ENCODE results near the gene RAB8A. TPM values are rescaled to one million over a fixed set of nuclear protein-coding genes. Genes with fewer than 3 reads are reported as not detected.

The RAB8A gene
- total and polyA plus RNA-seq, 2 of the 8 experiments (the other 6 are each of a cell fraction or from before 2014, with no cell fraction given): 65.8 to 97.0 TPM

DNA sequence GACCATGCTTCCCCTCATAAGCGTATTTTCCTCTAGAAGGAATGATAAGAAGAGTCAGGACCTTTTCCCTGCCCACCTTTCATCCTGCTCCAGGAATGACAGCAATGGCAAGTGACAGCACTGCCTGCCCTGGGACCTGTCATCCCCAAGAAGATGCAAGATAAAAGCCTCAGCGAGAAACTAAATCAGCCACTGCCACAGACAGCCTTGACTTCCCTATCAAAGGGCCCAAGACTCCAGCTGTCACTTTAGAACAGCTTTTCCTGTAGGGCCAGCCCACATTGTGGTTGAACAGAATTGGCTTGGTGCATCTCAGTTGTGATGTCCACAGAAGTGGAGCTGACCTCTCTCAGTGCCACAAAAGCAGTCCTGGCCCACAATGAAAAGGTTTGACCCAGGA, 1.1 kb downstream of the RAB8A start:
- Histone ChIP-seq H2BK12ac (ENCODE audit: low read depth, low read length) (no peak overlapping the region), H3K4me2 (ENCODE audit: insufficient read depth in 1 of 2, low read depth in 2 of 2, low read length in 2 of 2) (peak overlapping the region; percentile 86 to 97), H3K36me3 (ENCODE audit: control insufficient read depth in 2 of 4, insufficient read depth in 4 of 4, low read length in 3 of 4) (no peaks in the 10 kb centered on the region; a peak in 1 of 8 replicates), H3K4ac (replicated peaks; ENCODE audit: insufficient read length, low read depth, low read length) (no peak overlapping the region), H4K5ac (ENCODE audit: insufficient read length, low read depth, low read length) (no peak overlapping the region), H3K23ac (ENCODE audit: insufficient read length) (no peak overlapping the region), H2BK5ac (ENCODE audit: low read depth, low read length) (no peak overlapping the region), H4K91ac (replicated peaks; ENCODE audit: insufficient read length, low read length) (no peak overlapping the region), H2BK20ac (ENCODE audit: low read length) (no peak overlapping the region), H2AFZ (ENCODE audit: low read length) (no peak overlapping the region), H3K23me2 (ENCODE audit: low read depth, low read length) (peaks cover 4% of the 10 kb centered on the region; the same call in 1 of the 2 replicates), H3K14ac (ENCODE audit: insufficient read length) (no peak overlapping the region), H2BK15ac (ENCODE audit: low read length) (no peak overlapping the region), H4K8ac (ENCODE audit: extremely low read depth, insufficient read depth, low read length) (no peak overlapping the region), H3K27me3 (replicated peaks in 1 of 4; ENCODE audit: control insufficient read depth in 3 of 4, extremely low read depth in 1 of 4, insufficient read depth in 3 of 4, low read length in 3 of 4) (no peaks in the 10 kb centered on the region), H2BK120ac (replicated peaks; ENCODE audit: low read depth, low read length) (no peak overlapping the region), H4K20me1 (replicated peaks in 1 of 2; ENCODE audit: control insufficient read depth in 1 of 2, insufficient read depth in 2 of 2, low read length in 2 of 2) (peaks cover 4 to 16% of the 10 kb centered on the region in 2 experiments), H3K9ac (replicated peaks in 1 of 4; ENCODE audit: extremely low read depth in 1 of 4, low read depth in 3 of 4, low read length in 3 of 4) (peak overlapping the region in 1 of 4 experiments; percentile 88; a peak in 1 of 7 replicates), H3K9me3 (ENCODE audit: insufficient read depth in 2 of 2, low read depth in 1 of 2, low read length in 1 of 2) (no peaks in the 10 kb centered on the region), H3K27ac (ENCODE audit: low read depth, low read length) (no peak overlapping the region), H3K79me2 (ENCODE audit: control insufficient read depth in 1 of 2, insufficient read depth in 2 of 2, low read length in 2 of 2) (peaks cover 11 to 46% of the 10 kb centered on the region in 2 experiments), H2AK5ac (ENCODE audit: low read depth, low read length) (no peak overlapping the region), H3K4me3 (ENCODE audit: extremely low read depth in 1 of 4, insufficient read depth in 2 of 4, low read depth in 3 of 4, low read length in 4 of 4) (peak overlapping the region; percentile 82 to 98 (median 93); a peak in 5 of 8 replicates), H3K18ac (ENCODE audit: extremely low read depth, low read length) (no peak overlapping the region), H3K4me1 (replicated peaks in 1 of 4; ENCODE audit: control insufficient read depth in 3 of 4, insufficient read depth in 4 of 4, low read length in 3 of 4) (peaks cover 0 to 7% (median 2%) of the 10 kb centered on the region in 4 experiments; a peak in 5 of 7 replicates), H3K79me1 (ENCODE audit: low read depth, low read length) (peaks cover 14% of the 10 kb centered on the region), H3K56ac (replicated peaks; ENCODE audit: insufficient read length, low read depth, low read length) (no peak overlapping the region)
- no peak for FAIRE-seq
- TF ChIP-seq YY1 (IDR thresholded peaks at IDR 0.05; ENCODE audit: low read depth, low read length): no peak
- TF ChIP-seq SIRT6 (IDR thresholded peaks at IDR 0.05; ENCODE audit: low read length): no peak
- no peak for TF ChIP-seq RAD21 (IDR thresholded peaks at IDR 0.05 in 1 of 2, conservative IDR thresholded peaks at IDR 0.05 in 1 of 2; ENCODE audit: low read depth in 2 of 2, low read length in 2 of 2)
- WGBS, 2 experiments (ENCODE audit: extremely low coverage in 1 of 2, insufficient coverage in 1 of 2, insufficient read length in 1 of 2, insufficient replicate concordance in 2 of 2, low coverage in 1 of 2, low lambda C conversion rate in 2 of 2, missing lambda C conversion rate in 1 of 2): 94% methylated on average over 2 of the region's 2 CpGs; no CpG with 5 or more reads in 1 of the 2 experiments
- DNase-seq (ENCODE audit: low read depth in 1 of 2, low spot score in 2 of 2): no peak
- CTCF ChIA-PET (ENCODE audit: partially characterized antibody): interaction anchor here (0.6 to 1.0 kb wide), 6 partner anchors 23 to 73 kb away, joined by 3 to 5 read pairs (median 3); partner anchors contain the start of gene CIB3
- POLR2A ChIA-PET (ENCODE audit: partially characterized antibody): interaction anchor here (0.6 to 37.0 kb wide), 8 partner anchors 9 to 45 kb away, joined by 3 to 582 read pairs (median 4); partner anchors contain the start of genes HSH2D and TPM4

Data from H1 (cell line).